Loucy (cell line): Measurements from ENCODE around the gene AMPH.

Experiments
- H2AFZ ChIP-seq: fragments of 200-600 bp; sonication (generic); 2 replicates; pipeline ENCODE4 v1.6.0; 2016; ENCODE audit warnings: antibody characterized with exemption, mild to moderate bottlenecking, low read length, moderate library complexity
- H3F3A ChIP-seq: fragments of 200-600 bp; 2 replicates; pipeline ENCODE4 v1.6.0; 2016; ENCODE audit warnings: antibody characterized with exemption, low read depth, mild to moderate bottlenecking
- H3K27me3 ChIP-seq: fragments of 200-600 bp; sonication (generic); 2 replicates; pipeline ENCODE4 v1.6.1; 2014; ENCODE audit warnings: low read length, mild to moderate bottlenecking; ENCODE audit not compliant: insufficient read depth, poor library complexity, severe bottlenecking
- H3K36me3 ChIP-seq: fragments of 200-600 bp; sonication (generic); 2 replicates; pipeline ENCODE4 v1.6.1; 2016; ENCODE audit warnings: low read length; ENCODE audit not compliant: insufficient read depth
- H3K4me1 ChIP-seq: fragments of 200-600 bp; sonication (generic); 2 replicates; pipeline ENCODE4 v1.5.1; 2014; ENCODE audit warnings: low read length, mild to moderate bottlenecking; ENCODE audit not compliant: insufficient read depth, poor library complexity, severe bottlenecking
- H3K4me2 ChIP-seq: fragments of 200-600 bp; sonication (generic); 2 replicates; pipeline ENCODE4 v1.6.0; 2014; ENCODE audit warnings: antibody characterized with exemption, low read length, low read depth, mild to moderate bottlenecking; ENCODE audit not compliant: poor library complexity, severe bottlenecking
- H3K4me3 ChIP-seq: fragments of 200-600 bp; sonication (generic); 2 replicates; pipeline ENCODE4 v1.5.1; 2014; ENCODE audit warnings: low read length, mild to moderate bottlenecking, mixed read lengths; ENCODE audit not compliant: poor library complexity, severe bottlenecking
- H3K79me2 ChIP-seq: fragments of 200-600 bp; sonication (generic); 2 replicates; pipeline ENCODE4 v1.6.1; 2014; ENCODE audit warnings: low read length; ENCODE audit not compliant: insufficient read depth
- H3K9ac ChIP-seq: fragments of 200-600 bp; sonication (generic); 2 replicates; pipeline ENCODE4 v1.6.0; 2014; ENCODE audit warnings: mild to moderate bottlenecking, low read depth, low read length, moderate library complexity; ENCODE audit not compliant: poor library complexity, severe bottlenecking
- H3K9me2 ChIP-seq: fragments of 200-600 bp; sonication (generic); replicated peaks from 2 replicates; pipeline ENCODE4 v1.6.1; 2016; ENCODE audit warnings: low read depth, low read length, mixed read lengths
- H3K9me3 ChIP-seq: fragments of 200-600 bp; sonication (generic); 2 replicates; pipeline ENCODE4 v1.6.1; 2014; ENCODE audit warnings: mild to moderate bottlenecking, antibody characterized with exemption, low read length, low read depth; ENCODE audit not compliant: insufficient read depth
- H4K20me1 ChIP-seq: fragments of 200-600 bp; sonication (generic); 2 replicates; pipeline ENCODE4 v1.6.0; 2014; ENCODE audit warnings: antibody characterized with exemption, low read length, mild to moderate bottlenecking; ENCODE audit not compliant: insufficient read depth, poor library complexity, severe bottlenecking
- EZH2phosphoT487 ChIP-seq: fragments of 200-600 bp; IDR thresholded peaks from 2 replicates; pipeline ENCODE4 v1.6.1; 2018; ENCODE audit warnings: antibody characterized with exemption, mild to moderate bottlenecking, moderate library complexity, borderline replicate concordance
- TF ChIP-seq, protein P1 (sequence below): fragments of 200-600 bp; sonication (generic); conservative IDR thresholded peaks from 2 replicates; pipeline ENCODE4 v1.5.1; 2014; ENCODE audit warnings: mild to moderate bottlenecking, antibody characterized with exemption, low read length

Gene AMPH

DNA sequence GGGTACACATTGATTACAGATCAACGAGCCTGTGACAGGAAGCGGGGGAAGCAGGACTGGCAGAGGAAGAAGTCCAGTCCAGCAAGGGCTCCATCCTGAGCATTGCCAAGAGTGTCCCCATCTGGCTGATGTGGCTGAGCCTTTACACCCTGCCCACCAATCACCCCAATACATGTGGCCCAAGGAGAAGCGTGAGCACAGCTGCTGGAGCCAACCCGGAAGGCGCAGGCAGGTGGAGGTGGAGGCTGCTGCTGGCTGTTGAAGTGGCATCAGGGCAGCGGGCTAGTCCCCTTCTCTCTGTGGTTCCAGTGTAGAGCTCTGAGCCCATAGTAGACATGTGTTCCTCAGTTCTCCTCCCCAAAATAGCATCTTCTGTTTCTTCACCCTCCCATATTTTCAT, 6.8 kb upstream of the AMPH start:
- no peaks in the 10 kb centered on the region for H3K27me3 ChIP-seq
- H3K9ac ChIP-seq, result no peak overlapping the region
- no peaks in the 10 kb centered on the region for H3K4me1 ChIP-seq
- no peak overlapping the region for H3K4me3 ChIP-seq
- no peaks in the 10 kb centered on the region for H3K9me3 ChIP-seq
- no peaks in the 10 kb centered on the region for H3K9me2 ChIP-seq
- TF ChIP-seq EZH2phosphoT487, result no peak
- TF ChIP-seq, protein P1, sequence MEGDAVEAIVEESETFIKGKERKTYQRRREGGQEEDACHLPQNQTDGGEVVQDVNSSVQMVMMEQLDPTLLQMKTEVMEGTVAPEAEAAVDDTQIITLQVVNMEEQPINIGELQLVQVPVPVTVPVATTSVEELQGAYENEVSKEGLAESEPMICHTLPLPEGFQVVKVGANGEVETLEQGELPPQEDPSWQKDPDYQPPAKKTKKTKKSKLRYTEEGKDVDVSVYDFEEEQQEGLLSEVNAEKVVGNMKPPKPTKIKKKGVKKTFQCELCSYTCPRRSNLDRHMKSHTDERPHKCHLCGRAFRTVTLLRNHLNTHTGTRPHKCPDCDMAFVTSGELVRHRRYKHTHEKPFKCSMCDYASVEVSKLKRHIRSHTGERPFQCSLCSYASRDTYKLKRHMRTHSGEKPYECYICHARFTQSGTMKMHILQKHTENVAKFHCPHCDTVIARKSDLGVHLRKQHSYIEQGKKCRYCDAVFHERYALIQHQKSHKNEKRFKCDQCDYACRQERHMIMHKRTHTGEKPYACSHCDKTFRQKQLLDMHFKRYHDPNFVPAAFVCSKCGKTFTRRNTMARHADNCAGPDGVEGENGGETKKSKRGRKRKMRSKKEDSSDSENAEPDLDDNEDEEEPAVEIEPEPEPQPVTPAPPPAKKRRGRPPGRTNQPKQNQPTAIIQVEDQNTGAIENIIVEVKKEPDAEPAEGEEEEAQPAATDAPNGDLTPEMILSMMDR, result no peak
- no peak overlapping the region for H3K4me2 ChIP-seq
- no peak overlapping the region for H2AFZ ChIP-seq
- no peaks in the 10 kb centered on the region for H3F3A ChIP-seq
- H3K79me2 ChIP-seq, result no peaks in the 10 kb centered on the region
- no peaks in the 10 kb centered on the region for H3K36me3 ChIP-seq
- H4K20me1 ChIP-seq, result no peaks in the 10 kb centered on the region

DNA sequence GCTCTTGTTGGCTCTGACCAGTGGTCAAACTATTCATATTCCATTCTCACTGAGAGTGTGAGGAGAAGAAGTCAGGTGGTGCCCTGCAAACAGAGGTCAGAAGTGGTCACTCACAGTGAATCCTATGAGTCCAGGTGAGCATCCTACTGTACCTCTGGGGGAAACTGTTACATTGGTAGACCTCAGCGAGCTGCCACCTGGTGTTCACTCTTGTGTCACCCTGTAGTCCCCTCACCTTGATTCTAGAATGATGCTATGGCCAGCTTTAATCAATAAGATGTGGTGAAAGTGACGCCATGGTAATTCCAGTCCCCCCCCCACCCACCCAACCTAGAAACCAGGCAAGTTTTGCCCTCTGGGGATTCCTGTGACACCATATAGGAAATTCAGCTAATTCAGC, 1.2 kb upstream of the AMPH start:
- Histone ChIP-seq H3K9me3 (no peaks in the 10 kb centered on the region), H4K20me1 (no peaks in the 10 kb centered on the region), H3K9me2 (no peaks in the 10 kb centered on the region), H3F3A (no peaks in the 10 kb centered on the region), H3K4me3 (no peak overlapping the region), H2AFZ (no peak overlapping the region), H3K4me1 (no peaks in the 10 kb centered on the region), H3K79me2 (no peaks in the 10 kb centered on the region), H3K9ac (no peak overlapping the region), H3K36me3 (no peaks in the 10 kb centered on the region), H3K27me3 (no peaks in the 10 kb centered on the region), H3K4me2 (no peak overlapping the region)
- no peak for TF ChIP-seq EZH2phosphoT487
- TF ChIP-seq, protein P1, result no peak

DNA sequence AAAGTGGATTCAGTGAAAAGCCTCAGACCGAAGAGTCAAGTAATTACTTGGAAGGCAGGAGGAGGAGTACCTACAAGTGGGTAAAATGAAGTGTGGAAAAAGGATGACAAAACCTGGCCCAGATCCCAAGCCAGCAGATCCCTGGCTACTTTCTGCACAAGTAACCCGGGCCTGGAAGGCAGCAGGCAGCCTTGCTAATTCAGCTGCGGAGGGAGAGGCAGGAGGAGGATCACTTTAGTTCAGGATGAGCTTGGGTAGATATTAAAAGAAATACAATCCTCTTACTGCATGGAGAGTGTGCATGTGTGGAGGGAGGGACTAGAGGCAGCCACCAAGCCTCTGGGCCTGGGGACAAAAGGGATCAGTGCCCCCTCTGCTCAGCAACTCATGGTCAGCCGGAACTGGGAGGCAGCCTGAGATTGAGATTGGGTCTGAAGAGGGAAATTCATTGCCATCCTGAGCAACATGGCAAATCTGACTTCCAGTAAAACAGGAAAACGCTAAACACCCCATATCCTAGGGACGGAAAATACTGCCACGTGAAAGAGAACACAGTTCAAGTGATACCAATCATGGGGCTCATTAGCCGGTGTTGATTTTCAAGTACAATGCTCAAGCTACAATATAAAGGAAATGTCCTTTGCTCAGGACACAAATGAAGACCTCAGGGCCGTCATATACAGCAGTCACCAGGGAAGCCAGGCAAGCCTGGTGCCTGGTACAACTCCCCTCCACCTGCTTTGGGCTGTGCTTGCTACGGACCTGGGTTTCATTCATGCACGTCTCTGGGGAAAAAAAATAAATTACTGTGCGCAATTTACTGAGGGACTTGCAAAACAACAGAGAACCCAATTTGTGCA, 1.3 kb downstream of the AMPH start:
- Histone ChIP-seq H3F3A (no peaks in the 10 kb centered on the region), H3K9ac (no peak overlapping the region), H3K79me2 (no peaks in the 10 kb centered on the region), H3K9me2 (no peaks in the 10 kb centered on the region), H3K4me3 (no peak overlapping the region), H3K36me3 (no peaks in the 10 kb centered on the region), H3K4me1 (no peaks in the 10 kb centered on the region), H2AFZ (no peak overlapping the region), H3K9me3 (no peaks in the 10 kb centered on the region), H3K27me3 (no peaks in the 10 kb centered on the region), H4K20me1 (no peaks in the 10 kb centered on the region), H3K4me2 (no peak overlapping the region)
- TF ChIP-seq, protein P1, result no peak
- TF ChIP-seq EZH2phosphoT487, result no peak
